ENCODE data around the gene DAZAP1.

DNA sequence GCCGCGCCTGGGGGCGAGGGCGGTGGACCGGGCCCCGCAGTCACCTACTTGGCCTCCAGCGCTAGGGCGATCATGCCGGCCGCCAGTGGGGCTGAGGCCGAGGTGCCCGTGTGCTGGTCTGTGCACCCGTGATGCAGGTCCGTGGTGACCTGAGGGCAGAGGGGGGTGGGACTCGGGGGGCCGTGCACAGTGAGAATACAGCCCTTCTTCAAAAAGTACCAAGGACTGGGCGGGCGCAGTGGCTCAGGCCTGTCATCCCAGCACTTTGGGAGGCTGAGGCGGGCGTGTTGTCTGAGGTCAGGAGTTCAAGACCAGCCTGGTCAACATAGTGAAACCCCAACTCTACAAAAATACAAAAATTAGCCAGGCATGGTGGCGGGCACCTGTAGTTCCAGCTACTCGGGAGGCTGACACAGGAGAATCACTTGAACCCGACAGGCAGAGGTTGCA is 76.6 kb downstream of the DAZAP1 start:
- TF ChIP-seq TAF1 (IDR thresholded peaks at IDR 0.05; ENCODE audit: borderline replicate concordance, insufficient read depth, low read length), result no peak
- TF ChIP-seq SIN3A (IDR thresholded peaks at IDR 0.05; ENCODE audit: borderline replicate concordance, insufficient read depth, low read length), result no peak
